GM19099 (cell line): ENCODE data around the gene PGAM4.

Experiments
- POLR2A ChIP-seq: IDR thresholded peaks from 3 replicates; pipeline ENCODE4 v1.6.1; 2011; ENCODE audit warnings: low read depth; ENCODE audit not compliant: insufficient read length; ENCODE audit errors: extremely low read depth

The PGAM4 gene

DNA sequence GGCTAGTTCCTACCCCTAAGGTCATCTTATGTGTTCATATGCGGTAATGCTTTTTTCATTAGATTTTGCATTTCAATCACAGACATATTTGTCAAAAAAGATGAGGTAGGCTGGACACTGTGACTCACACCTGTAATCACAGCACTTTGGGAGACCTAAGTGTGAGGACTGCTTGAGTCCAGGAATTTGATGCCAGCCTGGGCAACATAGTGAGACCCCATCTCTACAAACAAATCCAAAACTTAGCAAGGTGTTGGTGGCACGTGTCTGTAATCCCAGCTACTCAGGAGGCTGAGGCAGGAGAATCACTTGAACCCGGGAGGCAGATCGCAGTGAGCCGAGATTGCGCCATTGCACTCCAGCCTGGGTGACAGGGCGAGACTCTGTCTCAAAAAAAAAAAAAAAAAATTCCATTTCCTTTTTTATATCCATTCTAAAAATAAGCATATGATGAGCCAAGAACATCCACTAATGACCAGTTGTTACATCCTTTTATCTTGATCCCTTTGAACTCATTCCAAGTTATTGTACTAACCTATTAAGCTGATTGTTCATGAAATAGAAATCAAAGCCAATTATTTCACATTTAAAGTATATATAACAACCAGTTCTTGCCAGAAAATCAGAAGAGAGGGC lies 23.4 kb downstream of the PGAM4 start:
- no peak for TF ChIP-seq POLR2A

GRCh38 chrX:77938083-77938680 lies 31.3 kb downstream of the PGAM4 start:
- TF ChIP-seq POLR2A: no peak

DNA sequence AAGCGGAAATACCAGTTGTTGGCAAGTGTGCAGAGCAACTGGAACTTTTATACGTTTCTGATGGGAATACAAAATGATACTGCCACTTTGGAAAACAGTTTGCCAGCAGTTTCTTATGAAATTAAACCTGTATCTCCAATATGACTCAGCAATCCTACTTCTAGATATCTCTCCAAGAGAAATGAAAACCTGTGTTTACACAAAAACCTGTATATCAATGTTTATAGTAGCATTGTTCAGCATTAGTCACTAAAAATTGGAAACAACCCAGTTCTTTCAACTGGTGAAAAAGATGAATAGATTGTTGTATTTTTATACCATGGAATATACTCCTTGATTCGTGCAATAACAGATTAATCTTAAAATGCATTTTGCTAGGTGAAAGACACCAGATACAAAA lies 32.1 kb downstream of the PGAM4 start:
- no peak for TF ChIP-seq POLR2A

DNA sequence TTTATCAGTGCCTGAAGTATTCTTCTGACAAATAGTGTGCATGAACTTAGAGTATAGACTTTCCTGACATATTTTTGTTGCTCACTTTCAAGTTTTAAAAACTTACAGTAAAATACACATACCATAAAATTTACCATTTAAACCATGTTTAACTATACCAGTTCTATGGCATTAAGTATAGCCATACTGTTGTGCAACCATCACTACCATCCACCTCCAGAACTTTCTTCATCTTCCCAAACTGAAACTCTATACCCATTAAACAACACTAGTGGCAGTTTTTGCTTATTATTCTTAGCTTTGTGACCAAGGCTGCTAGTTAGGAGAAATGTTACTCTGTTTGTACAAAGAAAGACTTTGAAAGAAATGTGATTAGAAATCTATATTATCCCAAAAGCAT lies 33.1 kb downstream of the PGAM4 start:
- no peak for TF ChIP-seq POLR2A

DNA sequence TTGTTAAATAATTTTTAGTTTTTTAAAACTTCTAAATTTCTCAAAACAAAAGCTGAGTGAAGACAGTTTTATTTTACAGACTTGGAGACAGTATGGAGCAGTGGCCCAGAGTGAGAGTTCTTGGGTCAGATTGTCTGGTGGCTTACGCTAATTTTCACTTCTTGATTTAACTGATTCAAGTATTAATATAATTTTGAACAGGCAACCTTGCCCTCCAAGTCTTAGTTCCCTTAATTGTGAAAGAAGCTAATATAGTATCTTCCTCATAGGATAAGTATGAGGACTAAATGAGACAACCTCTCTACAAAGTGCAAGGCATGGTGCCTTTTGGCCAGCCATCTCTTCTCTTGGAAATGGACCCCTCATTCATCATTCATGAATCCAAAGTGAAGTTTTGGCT lies 33.6 kb downstream of the PGAM4 start:
- no peak for TF ChIP-seq POLR2A

- no peak for TF ChIP-seq POLR2A
Observed at GRCh38 chrX:77930581-77930980, 38.9 kb downstream of the PGAM4 start.

DNA sequence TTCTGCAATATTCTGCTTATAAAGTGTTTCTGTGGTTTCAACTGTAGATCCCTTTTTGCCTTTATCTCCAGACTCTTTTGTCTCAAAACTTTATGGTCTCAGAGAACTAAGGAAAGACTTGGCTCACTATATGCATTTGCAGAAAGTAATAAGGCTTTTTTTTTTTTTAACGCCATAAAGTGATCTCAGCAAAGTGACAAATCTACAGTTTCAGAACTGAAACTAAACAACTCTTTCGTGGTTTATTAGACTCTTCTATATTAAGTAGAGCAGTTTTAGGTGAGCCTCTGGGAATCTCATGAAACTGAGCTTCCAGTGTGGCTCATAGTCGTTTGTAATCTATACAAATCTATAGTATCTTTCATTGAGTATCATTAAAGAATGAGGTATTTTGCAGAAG lies 43.7 kb downstream of the PGAM4 start:
- no peak for TF ChIP-seq POLR2A

DNA sequence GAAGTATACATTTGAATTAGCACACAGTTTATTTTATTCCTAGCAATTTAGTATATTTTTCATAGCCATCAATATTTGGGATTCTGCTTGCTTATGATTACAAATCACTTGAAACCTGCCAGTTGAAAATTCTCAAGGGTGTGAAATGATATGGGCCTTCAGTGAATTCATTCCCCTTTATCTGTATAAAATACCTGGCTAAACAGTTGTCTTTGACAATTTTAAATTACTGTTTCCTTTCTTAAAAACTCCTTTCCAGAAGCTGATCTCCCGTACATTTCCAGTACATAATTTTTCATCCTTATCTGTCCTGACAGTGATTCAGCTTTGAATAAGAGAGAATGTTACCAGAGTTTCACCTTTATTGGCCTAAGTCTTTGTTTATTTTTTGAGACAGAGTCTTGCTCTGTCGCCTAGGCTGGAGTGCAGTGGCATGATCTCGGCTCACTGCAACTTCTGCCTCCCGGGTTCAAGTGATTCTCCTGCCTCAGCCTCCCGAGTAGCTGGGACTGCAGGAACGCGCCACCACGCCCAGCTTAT lies 45.0 kb downstream of the PGAM4 start:
- TF ChIP-seq POLR2A: no peak

DNA sequence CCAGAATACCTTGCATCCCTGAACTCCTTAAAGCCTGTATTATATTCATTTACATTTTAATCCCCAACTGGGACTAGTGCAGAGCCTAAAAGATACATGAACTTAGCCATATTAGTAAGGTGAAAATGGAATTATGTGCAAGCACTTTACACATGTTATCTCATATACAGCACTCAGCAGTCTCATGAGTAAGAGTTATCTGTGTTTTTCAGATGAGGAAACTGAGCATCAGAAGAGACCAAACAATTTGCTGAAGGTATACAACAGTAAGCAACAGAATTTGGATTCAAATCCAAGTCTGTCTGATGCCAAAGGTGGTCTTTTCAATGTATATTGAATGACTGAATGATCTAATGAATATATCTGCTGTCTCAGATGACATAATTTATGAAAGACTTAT lies 46.7 kb downstream of the PGAM4 start:
- no peak for TF ChIP-seq POLR2A

DNA sequence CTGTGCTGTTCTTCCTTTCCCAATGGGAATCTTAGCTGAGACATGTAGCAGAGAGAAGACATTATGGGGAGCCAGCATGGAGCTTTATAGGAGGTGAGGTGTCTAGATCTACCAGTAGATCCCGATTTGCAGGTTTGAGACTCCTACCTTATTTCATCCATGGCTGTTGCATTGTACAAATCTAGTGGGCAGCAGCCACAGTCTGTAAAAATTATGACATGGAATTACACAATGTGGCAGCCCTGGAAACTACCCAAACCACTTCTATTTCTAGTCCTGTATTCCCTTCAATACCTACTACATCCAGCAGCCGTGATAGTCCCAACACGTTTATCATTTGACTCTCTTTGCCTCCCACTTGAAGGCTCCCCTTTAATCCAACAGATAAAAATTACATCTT lies 50.9 kb downstream of the PGAM4 start:
- TF ChIP-seq POLR2A: no peak
